ENCODE data around the gene DYNC1I1. TPM values are rescaled to one million over a fixed set of nuclear protein-coding genes. Genes with fewer than 3 reads are reported as not detected.

DYNC1I1 gene
- total and polyA plus RNA-seq, 2 donors (not counting 3 experiments of a cell fraction or from before 2014, with no cell fraction given), result 1.8 to 3.6 TPM

- ChIA-PET CTCF (interaction anchor here (1.0 to 2.9 kb wide), 3 partner anchors 11 to 27 kb away, joined by 3 to 14 read pairs (median 3); no protein-coding TSS in a partner anchor), POLR2A (no interaction called here)
- H3K9me1 ChIP-seq (replicated peaks; ENCODE audit: control insufficient read depth, extremely low read depth, insufficient read depth, low read length), result no peaks in the 10 kb centered on the region
- no peaks in the 10 kb centered on the region for H3K27me3 ChIP-seq (ENCODE audit: control insufficient read depth in 2 of 2, insufficient read depth in 2 of 2, low read length in 2 of 2)
- no peaks in the 10 kb centered on the region for H3K79me2 ChIP-seq (ENCODE audit: control insufficient read depth, insufficient read depth, low read length)
- no peaks in the 10 kb centered on the region for H3K9me3 ChIP-seq (replicated peaks; ENCODE audit: control insufficient read depth, insufficient read depth, low read length)
- no peaks in the 10 kb centered on the region for H4K20me1 ChIP-seq (replicated peaks; ENCODE audit: control insufficient read depth, extremely low read depth, insufficient read depth, low read length)
- no TSS peak for BruUV-seq (replicated peaks)
- DNase-seq (ENCODE audit: low read depth, low spot score) (no peak), FAIRE-seq (no peak)
- intact Hi-C loops (cut with micrococcal nuclease) (no loop called here), dilution Hi-C loops (cut with MboI; ENCODE audit: extremely low pct_ligation_motif_present, low sequenced_read_pairs) (no loop called here)
- no peak overlapping the region for H3K27ac ChIP-seq (ENCODE audit: insufficient read depth, low read depth, low read length)
- H3K4me3 ChIP-seq (replicated peaks in 1 of 3; ENCODE audit: insufficient read depth in 1 of 3, low read depth in 1 of 3, low read length in 3 of 3), result no peak overlapping the region
- TF ChIP-seq FOS (IDR thresholded peaks at IDR 0.05; ENCODE audit: borderline replicate concordance, insufficient read depth, low read length), result no peak
- H3K4me2 ChIP-seq (ENCODE audit: insufficient read depth, low read length), result no peak overlapping the region
- no peaks in the 10 kb centered on the region for H3K4me1 ChIP-seq (ENCODE audit: control insufficient read depth, extremely low read depth, insufficient read depth, low read length)
- no peaks in the 10 kb centered on the region for H3K36me3 ChIP-seq (ENCODE audit: control insufficient read depth in 2 of 2, extremely low read depth in 1 of 2, insufficient read depth in 2 of 2, low read length in 2 of 2)
- no peak overlapping the region for H3K9ac ChIP-seq (replicated peaks; ENCODE audit: extremely low read depth, insufficient read depth, low read length)
- H2AFZ ChIP-seq (ENCODE audit: low read depth, low read length), result no peak overlapping the region
Observed at GRCh38 chr7:95859429-95859828, 87.1 kb downstream of the DYNC1I1 start.

GRCh38 chr7:95861041-95861440 is 88.7 kb downstream of the DYNC1I1 start:
- ChIA-PET CTCF (interaction anchor here (0.7 to 2.9 kb wide), 2 partner anchors 10 to 138 kb away, joined by 3 to 14 read pairs; no protein-coding TSS in a partner anchor), POLR2A (interaction anchor here (0.6 kb wide), 1 partner anchor 144 kb away, joined by 3 read pairs; no protein-coding TSS in a partner anchor)
- no TSS peak for BruUV-seq (replicated peaks)
- H3K9me3 ChIP-seq (replicated peaks; ENCODE audit: control insufficient read depth, insufficient read depth, low read length), result no peaks in the 10 kb centered on the region
- TF ChIP-seq POLR2A (IDR thresholded peaks at IDR 0.05; ENCODE audit: low read depth, low read length) (no peak), POLR2AphosphoS5 (IDR thresholded peaks at IDR 0.05; ENCODE audit: insufficient read depth, low read depth, low read length) (no peak), EZH2 (IDR thresholded peaks at IDR 0.05; ENCODE audit: borderline replicate concordance, low read depth, low read length, severe bottlenecking) (no peak), JUN (IDR thresholded peaks at IDR 0.05; ENCODE audit: borderline replicate concordance, insufficient read depth, insufficient read length, low read depth) (no peak), MYC (IDR thresholded peaks at IDR 0.05; ENCODE audit: low read depth, low read length) (no peak), FOS (IDR thresholded peaks at IDR 0.05; ENCODE audit: borderline replicate concordance, insufficient read depth, low read length) (no peak), CTCF (IDR thresholded peaks at IDR 0.05; ENCODE audit: extremely low read depth in 1 of 2, insufficient read depth in 1 of 2, low read depth in 1 of 2, low read length in 2 of 2) (no peak), GATA2 (IDR thresholded peaks at IDR 0.05; ENCODE audit: insufficient read depth, insufficient read length, low read depth, low read length) (no peak)
- TF ChIP-seq, protein P1, sequence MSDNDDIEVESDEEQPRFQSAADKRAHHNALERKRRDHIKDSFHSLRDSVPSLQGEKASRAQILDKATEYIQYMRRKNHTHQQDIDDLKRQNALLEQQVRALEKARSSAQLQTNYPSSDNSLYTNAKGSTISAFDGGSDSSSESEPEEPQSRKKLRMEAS (IDR thresholded peaks at IDR 0.05; ENCODE audit: insufficient read depth, insufficient read length), result no peak
- dilution Hi-C loops (cut with MboI; ENCODE audit: extremely low pct_ligation_motif_present, low sequenced_read_pairs) (no loop called here), intact Hi-C loops (cut with micrococcal nuclease) (no loop called here)
- H4K20me1 ChIP-seq (replicated peaks; ENCODE audit: control insufficient read depth, extremely low read depth, insufficient read depth, low read length), result no peaks in the 10 kb centered on the region
- H3K4me1 ChIP-seq (ENCODE audit: control insufficient read depth, extremely low read depth, insufficient read depth, low read length), result no peaks in the 10 kb centered on the region
- no peaks in the 10 kb centered on the region for H3K79me2 ChIP-seq (ENCODE audit: control insufficient read depth, insufficient read depth, low read length)
- no peak overlapping the region for H3K9ac ChIP-seq (replicated peaks; ENCODE audit: extremely low read depth, insufficient read depth, low read length)
- no peaks in the 10 kb centered on the region for H3K36me3 ChIP-seq (ENCODE audit: control insufficient read depth in 2 of 2, extremely low read depth in 1 of 2, insufficient read depth in 2 of 2, low read length in 2 of 2)
- no peak overlapping the region for H3K4me3 ChIP-seq (replicated peaks in 1 of 3; ENCODE audit: insufficient read depth in 1 of 3, low read depth in 1 of 3, low read length in 3 of 3)
- no peak overlapping the region for H3K4me2 ChIP-seq (ENCODE audit: insufficient read depth, low read length)
- H2AFZ ChIP-seq (ENCODE audit: low read depth, low read length), result no peak overlapping the region
- DNase-seq (ENCODE audit: low read depth, low spot score), result no peak
- no peaks in the 10 kb centered on the region for H3K27me3 ChIP-seq (ENCODE audit: control insufficient read depth in 2 of 2, insufficient read depth in 2 of 2, low read length in 2 of 2)
- FAIRE-seq, result no peak
- H3K27ac ChIP-seq (ENCODE audit: insufficient read depth, low read depth, low read length), result no peak overlapping the region
- no peaks in the 10 kb centered on the region for H3K9me1 ChIP-seq (replicated peaks; ENCODE audit: control insufficient read depth, extremely low read depth, insufficient read depth, low read length)
